OCI-LY3 (cell line): ENCODE data around the gene PIK3C2G.

ENCODE experiments used
- H2AFZ ChIP-seq: fragments of 200-600, 300-600 bp; shearing (Covaris generic); 2 replicates; pipeline ENCODE4 v1.6.0; 2014; ENCODE audit warnings: antibody characterized with exemption, low read depth, low read length
- H3K27ac ChIP-seq: fragments of 200-600, 300-600 bp; sonication (generic); 2 replicates; pipeline ENCODE4 v1.5.1; 2014; ENCODE audit warnings: mild to moderate bottlenecking, low read length, moderate library complexity, mixed read lengths
- H3K27me3 ChIP-seq: fragments of 200-600, 300-600 bp; sonication (generic); 2 replicates; pipeline ENCODE4 v1.6.1; 2014; ENCODE audit warnings: low read depth, low read length, mixed read lengths
- H3K36me3 ChIP-seq: fragments of 200-600, 300-600 bp; sonication (generic); replicated peaks from 2 replicates; pipeline ENCODE3; 2014; ENCODE audit warnings: low read depth, low read length, mixed read lengths
- H3K4me1 ChIP-seq: fragments of 300-600, 200-600 bp; sonication (generic); 2 replicates; pipeline ENCODE4 v1.6.1; 2014; ENCODE audit warnings: low read length, mixed read lengths
- H3K4me2 ChIP-seq: fragments of 200-600, 300-600 bp; sonication (generic); 2 replicates; pipeline ENCODE4 v1.6.1; 2014; ENCODE audit warnings: low read length, mixed read lengths
- H3K4me3 ChIP-seq: fragments of 300-600, 200-600 bp; sonication (generic); 2 replicates; pipeline ENCODE4 v1.5.1; 2014; ENCODE audit warnings: antibody characterized with exemption, mild to moderate bottlenecking, low read length, moderate library complexity
- H3K79me2 ChIP-seq: fragments of 300-600, 200-600 bp; shearing (Covaris generic); 2 replicates; pipeline ENCODE4 v1.6.1; 2014; ENCODE audit warnings: mild to moderate bottlenecking, low read length, mixed read lengths
- H3K9ac ChIP-seq: fragments of 300-600, 200-600 bp; shearing (Covaris generic); 2 replicates; pipeline ENCODE4 v1.6.0; 2014; ENCODE audit warnings: mild to moderate bottlenecking, low read length, moderate library complexity
- H3K9me3 ChIP-seq: fragments of 200-600, 300-600 bp; shearing (Covaris generic); 2 replicates; pipeline ENCODE4 v1.6.1; 2014; ENCODE audit warnings: low read length, mixed read lengths; ENCODE audit not compliant: insufficient read depth
- H4K20me1 ChIP-seq: fragments of 200-600, 300-600 bp; sonication (generic); 2 replicates; pipeline ENCODE4 v1.6.1; 2016; ENCODE audit warnings: low read length, mixed read lengths; ENCODE audit not compliant: insufficient read depth
- EZH2phosphoT487 ChIP-seq: fragments of 200-600 bp; shearing (Covaris generic); IDR thresholded peaks from 2 replicates; pipeline ENCODE4 v1.6.1; 2018; ENCODE audit warnings: antibody characterized with exemption, mixed run types, low read depth
- TF ChIP-seq, protein P1 (sequence below): fragments of 200-600, 300-600 bp; sonication (generic); IDR thresholded peaks from 2 replicates; pipeline ENCODE4 v1.5.1; 2014; ENCODE audit warnings: antibody characterized with exemption, low read length, low read depth

PIK3C2G gene

GRCh38 chr12:18382236-18382885 is 121.0 kb downstream of the PIK3C2G start:
- Histone ChIP-seq H3K36me3 (no peaks in the 10 kb centered on the region), H2AFZ (no peak overlapping the region), H3K9ac (no peak overlapping the region), H4K20me1 (no peaks in the 10 kb centered on the region), H3K4me2 (no peak overlapping the region), H3K4me1 (peaks cover 11% of the 10 kb centered on the region; the same call in 1 of the 2 replicates), H3K27ac (no peak overlapping the region), H3K27me3 (no peaks in the 10 kb centered on the region), H3K4me3 (no peak overlapping the region), H3K9me3 (no peaks in the 10 kb centered on the region), H3K79me2 (no peaks in the 10 kb centered on the region)
- no peak for TF ChIP-seq EZH2phosphoT487
- TF ChIP-seq, protein P1, sequence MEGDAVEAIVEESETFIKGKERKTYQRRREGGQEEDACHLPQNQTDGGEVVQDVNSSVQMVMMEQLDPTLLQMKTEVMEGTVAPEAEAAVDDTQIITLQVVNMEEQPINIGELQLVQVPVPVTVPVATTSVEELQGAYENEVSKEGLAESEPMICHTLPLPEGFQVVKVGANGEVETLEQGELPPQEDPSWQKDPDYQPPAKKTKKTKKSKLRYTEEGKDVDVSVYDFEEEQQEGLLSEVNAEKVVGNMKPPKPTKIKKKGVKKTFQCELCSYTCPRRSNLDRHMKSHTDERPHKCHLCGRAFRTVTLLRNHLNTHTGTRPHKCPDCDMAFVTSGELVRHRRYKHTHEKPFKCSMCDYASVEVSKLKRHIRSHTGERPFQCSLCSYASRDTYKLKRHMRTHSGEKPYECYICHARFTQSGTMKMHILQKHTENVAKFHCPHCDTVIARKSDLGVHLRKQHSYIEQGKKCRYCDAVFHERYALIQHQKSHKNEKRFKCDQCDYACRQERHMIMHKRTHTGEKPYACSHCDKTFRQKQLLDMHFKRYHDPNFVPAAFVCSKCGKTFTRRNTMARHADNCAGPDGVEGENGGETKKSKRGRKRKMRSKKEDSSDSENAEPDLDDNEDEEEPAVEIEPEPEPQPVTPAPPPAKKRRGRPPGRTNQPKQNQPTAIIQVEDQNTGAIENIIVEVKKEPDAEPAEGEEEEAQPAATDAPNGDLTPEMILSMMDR = no peak

DNA sequence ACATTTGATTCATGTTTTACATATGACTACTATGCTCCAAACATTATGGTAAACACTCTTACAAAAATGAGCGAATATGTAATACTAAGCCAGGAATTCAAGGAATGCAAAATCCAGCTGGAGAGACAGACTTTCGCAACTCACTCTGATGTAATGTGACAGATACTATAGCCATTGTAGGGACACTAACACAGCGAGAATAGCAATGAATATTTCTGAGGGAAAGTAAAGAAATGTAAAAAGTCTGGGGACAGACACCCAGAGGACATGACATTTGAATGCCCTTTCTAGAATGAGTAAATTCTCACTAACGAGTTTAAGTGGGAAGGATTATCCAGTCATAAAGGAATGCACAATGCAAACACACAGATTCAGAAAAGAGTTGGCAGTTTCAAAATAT is 121.9 kb downstream of the PIK3C2G start:
- Histone ChIP-seq H2AFZ (no peak overlapping the region), H3K36me3 (no peaks in the 10 kb centered on the region), H3K27ac (no peak overlapping the region), H3K4me2 (peak overlapping the region; percentile 11; the same call in 1 of the 2 replicates), H3K27me3 (no peaks in the 10 kb centered on the region), H3K9me3 (no peaks in the 10 kb centered on the region), H3K79me2 (no peaks in the 10 kb centered on the region), H3K4me3 (no peak overlapping the region), H3K4me1 (peaks cover 11% of the 10 kb centered on the region; the same call in 1 of the 2 replicates), H3K9ac (no peak overlapping the region), H4K20me1 (no peaks in the 10 kb centered on the region)
- TF ChIP-seq, protein P1 = no peak
- TF ChIP-seq EZH2phosphoT487 = no peak

DNA sequence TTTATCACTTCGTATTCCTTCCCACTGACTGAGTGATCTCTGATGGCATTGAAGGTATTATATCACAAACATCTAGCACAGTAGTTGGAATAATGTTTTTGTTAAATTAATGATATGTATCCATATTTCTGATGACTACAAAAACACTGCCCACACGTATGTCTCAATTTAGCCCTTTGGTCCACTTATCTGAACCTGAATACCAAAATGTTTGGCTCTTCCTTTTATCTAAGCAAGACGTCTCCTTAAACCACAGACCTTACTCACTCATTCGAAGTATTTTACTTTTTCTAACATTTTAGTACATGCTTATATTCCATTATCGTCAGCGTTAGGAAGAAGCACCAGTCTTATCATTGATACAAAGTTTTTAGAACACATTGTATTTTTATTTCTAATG is 126.4 kb downstream of the PIK3C2G start:
- Histone ChIP-seq H2AFZ (no peak overlapping the region), H3K27ac (no peak overlapping the region), H4K20me1 (no peaks in the 10 kb centered on the region), H3K4me1 (peaks cover 21% of the 10 kb centered on the region), H3K79me2 (no peaks in the 10 kb centered on the region), H3K9ac (no peak overlapping the region), H3K4me3 (no peak overlapping the region), H3K4me2 (no peak overlapping the region), H3K36me3 (no peaks in the 10 kb centered on the region), H3K9me3 (no peaks in the 10 kb centered on the region), H3K27me3 (no peaks in the 10 kb centered on the region)
- no peak for TF ChIP-seq EZH2phosphoT487
- TF ChIP-seq, protein P1 = no peak

- H3K4me1 ChIP-seq = peaks cover 15% of the 10 kb centered on the region
- TF ChIP-seq EZH2phosphoT487 = no peak
- TF ChIP-seq, protein P1 = no peak
Measured at GRCh38 chr12:18389820-18390219, 128.5 kb downstream of the PIK3C2G start.

More at GRCh38 chr12:18389820-18390219, 128.5 kb downstream of the PIK3C2G start:
- no peaks in the 10 kb centered on the region for H3K9me3 ChIP-seq
- no peak overlapping the region for H3K9ac ChIP-seq
- H3K27me3 ChIP-seq = no peaks in the 10 kb centered on the region
- H4K20me1 ChIP-seq = no peaks in the 10 kb centered on the region
- no peak overlapping the region for H3K4me2 ChIP-seq
- no peaks in the 10 kb centered on the region for H3K36me3 ChIP-seq
- no peak overlapping the region for H3K27ac ChIP-seq
- no peaks in the 10 kb centered on the region for H3K79me2 ChIP-seq
- no peak overlapping the region for H2AFZ ChIP-seq
- H3K4me3 ChIP-seq = no peak overlapping the region
